ENCODE measurements around the gene ZNF324. TPM values are rescaled to one million over a fixed set of nuclear protein-coding genes. Genes with fewer than 3 reads are reported as not detected.

Gene ZNF324
- total and polyA plus RNA-seq, 2 experiments from 2014 or later, result 9.1 to 13.1 TPM

DNA sequence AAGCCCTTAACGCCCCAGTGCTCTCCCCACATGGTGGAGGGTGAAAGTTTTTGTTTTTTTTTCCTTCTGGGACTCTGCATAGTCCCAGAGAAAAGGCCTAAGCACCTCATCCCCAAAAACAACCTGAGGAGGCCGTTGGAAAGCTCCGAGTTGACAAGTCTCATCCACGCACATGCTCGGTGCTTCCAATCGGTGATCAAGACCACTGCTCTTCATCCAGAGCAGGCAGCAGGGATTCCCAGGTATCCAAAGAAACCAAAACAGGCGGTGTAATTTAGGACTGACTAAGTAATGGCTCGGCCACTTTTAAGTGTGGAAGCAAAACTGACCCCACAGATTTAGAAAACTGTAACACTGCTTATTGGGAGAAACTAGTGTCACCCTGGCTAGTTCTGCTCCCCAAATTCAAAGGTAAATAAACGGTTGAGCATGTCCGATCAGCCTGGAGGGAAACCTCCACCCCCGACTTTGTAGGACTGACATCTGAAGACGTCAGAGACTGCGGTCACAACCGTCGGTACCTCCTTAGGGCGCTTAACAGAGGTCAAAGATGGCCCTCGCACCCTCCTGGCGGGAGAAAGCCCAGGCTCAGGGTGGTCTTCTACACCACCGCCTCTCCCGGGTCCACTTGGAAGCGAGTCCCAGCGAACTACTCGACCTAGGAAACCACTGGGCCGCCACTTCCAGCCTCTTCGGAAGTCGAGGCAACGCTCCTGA lies 8.3 kb downstream of the ZNF324 start:
- WGBS (ENCODE audit: low lambda C conversion rate, missing lambda C conversion rate), result 27% methylated on average over 27 of the region's 27 CpGs
- Histone ChIP-seq H3K9me2 (replicated peaks; ENCODE audit: insufficient read depth) (no peaks in the 10 kb centered on the region), H3K9me3 (ENCODE audit: low read depth) (no peaks in the 10 kb centered on the region), H4K20me1 (ENCODE audit: insufficient read depth, poor library complexity, severe bottlenecking) (no peaks in the 10 kb centered on the region), H3K36me3 (replicated peaks; ENCODE audit: insufficient read depth, low read depth) (no peaks in the 10 kb centered on the region), H3K27ac (peak overlapping the region; percentile 93), H2AFZ (peak overlapping the region; percentile 30), H3K27me3 (no peaks in the 10 kb centered on the region), H3K4me1 (ENCODE audit: insufficient read depth) (peaks cover 14% of the 10 kb centered on the region), H3K4me3 (peak overlapping the region; percentile 13), H3K4me2 (peak overlapping the region; percentile 93), H3K79me2 (peaks cover 6% of the 10 kb centered on the region)
- no peak for DNase-seq (ENCODE audit: low spot score)
- no peak for TF ChIP-seq EZH2 (IDR thresholded peaks at IDR 0.05; ENCODE audit: borderline replicate concordance)
- TF ChIP-seq EZH2phosphoT487 (IDR thresholded peaks at IDR 0.05; ENCODE audit: low read depth, severe bottlenecking, unreplicated experiment), result no peak
- TF ChIP-seq, protein P1, sequence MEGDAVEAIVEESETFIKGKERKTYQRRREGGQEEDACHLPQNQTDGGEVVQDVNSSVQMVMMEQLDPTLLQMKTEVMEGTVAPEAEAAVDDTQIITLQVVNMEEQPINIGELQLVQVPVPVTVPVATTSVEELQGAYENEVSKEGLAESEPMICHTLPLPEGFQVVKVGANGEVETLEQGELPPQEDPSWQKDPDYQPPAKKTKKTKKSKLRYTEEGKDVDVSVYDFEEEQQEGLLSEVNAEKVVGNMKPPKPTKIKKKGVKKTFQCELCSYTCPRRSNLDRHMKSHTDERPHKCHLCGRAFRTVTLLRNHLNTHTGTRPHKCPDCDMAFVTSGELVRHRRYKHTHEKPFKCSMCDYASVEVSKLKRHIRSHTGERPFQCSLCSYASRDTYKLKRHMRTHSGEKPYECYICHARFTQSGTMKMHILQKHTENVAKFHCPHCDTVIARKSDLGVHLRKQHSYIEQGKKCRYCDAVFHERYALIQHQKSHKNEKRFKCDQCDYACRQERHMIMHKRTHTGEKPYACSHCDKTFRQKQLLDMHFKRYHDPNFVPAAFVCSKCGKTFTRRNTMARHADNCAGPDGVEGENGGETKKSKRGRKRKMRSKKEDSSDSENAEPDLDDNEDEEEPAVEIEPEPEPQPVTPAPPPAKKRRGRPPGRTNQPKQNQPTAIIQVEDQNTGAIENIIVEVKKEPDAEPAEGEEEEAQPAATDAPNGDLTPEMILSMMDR (IDR thresholded peaks at IDR 0.05; ENCODE audit: poor library complexity), result no peak

DNA sequence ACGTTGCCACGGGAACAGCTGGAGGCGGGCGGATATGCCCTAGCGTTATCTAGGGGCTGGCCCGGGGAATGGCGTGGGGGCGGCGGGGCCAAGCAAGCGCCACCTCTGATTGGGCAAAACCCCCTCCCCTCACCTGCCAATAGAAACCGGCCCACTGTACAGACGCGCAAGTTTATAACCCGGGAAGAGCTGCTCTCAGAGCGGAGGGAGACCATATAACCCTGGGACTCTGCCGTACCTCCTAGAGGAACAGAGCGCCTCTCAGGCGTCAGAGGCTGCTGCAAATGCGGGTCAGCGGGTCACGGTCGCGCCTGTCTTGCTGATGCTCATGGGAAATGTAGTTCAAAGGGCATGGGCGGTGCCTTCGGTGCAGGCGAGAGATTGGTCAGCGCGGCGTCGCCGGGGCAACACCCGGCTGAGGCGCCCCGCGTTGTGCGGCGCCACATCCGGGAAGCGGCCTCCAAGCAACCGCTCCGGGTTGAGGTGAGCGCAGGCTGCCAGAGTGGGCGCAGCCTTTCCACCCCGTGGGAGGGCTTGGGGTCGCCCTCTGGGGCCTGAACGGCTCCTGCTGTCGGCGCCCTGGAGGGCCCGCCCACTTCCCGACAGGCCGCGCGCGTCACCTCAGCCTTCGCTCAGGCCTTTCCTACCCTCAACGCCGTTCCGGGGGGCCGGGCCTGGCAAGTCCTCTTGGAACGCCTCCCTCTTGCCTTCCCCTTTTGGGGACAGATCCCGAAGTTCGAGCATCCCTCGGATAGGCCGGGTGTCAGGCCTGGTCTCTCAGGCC lies 9.0 kb downstream of the ZNF324 start, which contains the start of gene ZNF446:
ZNF446 (plus strand) TSS at position 639 of the 784 bp plus-strand sequence. CDS start 867 bp downstream, outside the sequence.
- Histone ChIP-seq H3K79me2 (peaks cover 6% of the 10 kb centered on the region), H2AFZ (peak within 1 kb of the TSS; percentile 30), H3K36me3 (replicated peaks; ENCODE audit: insufficient read depth, low read depth) (no peaks in the 10 kb centered on the region), H3K4me2 (peak within 1 kb of the TSS; percentile 93), H4K20me1 (ENCODE audit: insufficient read depth, poor library complexity, severe bottlenecking) (no peaks in the 10 kb centered on the region), H3K27ac (peak within 1 kb of the TSS; percentile 93), H3K9me3 (ENCODE audit: low read depth) (no peaks in the 10 kb centered on the region), H3K9me2 (replicated peaks; ENCODE audit: insufficient read depth) (no peaks in the 10 kb centered on the region), H3K4me3 (peak within 1 kb of the TSS; percentile 27), H3K4me1 (ENCODE audit: insufficient read depth) (peaks cover 14% of the 10 kb centered on the region), H3K27me3 (no peaks in the 10 kb centered on the region)
- under 1% methylated on average over 64 of the region's 64 CpGs for WGBS (ENCODE audit: low lambda C conversion rate, missing lambda C conversion rate)
- TF ChIP-seq, protein P1 (IDR thresholded peaks at IDR 0.05; ENCODE audit: poor library complexity), result no peak
- peak; percentile 97 for DNase-seq (ENCODE audit: low spot score)

DNA sequence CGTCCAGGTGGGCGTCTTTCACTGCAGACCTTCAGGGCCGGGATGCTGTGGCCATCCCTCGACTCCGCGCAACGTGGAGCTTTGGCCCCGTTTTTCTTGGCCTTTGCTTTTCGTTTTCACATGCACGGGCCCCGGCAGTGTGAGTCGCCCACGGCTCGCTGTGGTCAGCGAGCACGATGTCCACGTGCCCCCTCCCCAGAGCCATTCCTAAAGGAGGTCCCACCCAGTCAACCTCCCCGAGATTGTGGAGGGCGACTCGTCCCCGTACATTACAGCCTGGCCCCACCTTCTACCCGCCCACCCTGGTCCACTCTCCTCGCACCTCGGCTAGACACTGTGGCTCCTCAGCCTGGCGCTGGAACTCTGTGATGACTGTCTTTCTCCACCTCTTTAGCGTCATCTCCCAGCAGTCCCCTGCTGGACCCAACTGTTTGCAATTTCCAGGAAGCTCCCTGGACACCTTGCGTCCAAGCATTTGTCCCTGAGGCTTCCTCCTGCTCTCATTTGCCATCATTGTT lies 9.7 kb downstream of the ZNF324 start:
- Histone ChIP-seq H3K79me2 (peaks cover 6% of the 10 kb centered on the region), H2AFZ (peak overlapping the region; percentile 18), H3K27me3 (no peaks in the 10 kb centered on the region), H4K20me1 (ENCODE audit: insufficient read depth, poor library complexity, severe bottlenecking) (no peaks in the 10 kb centered on the region), H3K4me3 (peak overlapping the region; percentile 27), H3K9me2 (replicated peaks; ENCODE audit: insufficient read depth) (no peaks in the 10 kb centered on the region), H3K36me3 (replicated peaks; ENCODE audit: insufficient read depth, low read depth) (no peaks in the 10 kb centered on the region), H3K4me2 (peak overlapping the region; percentile 93), H3K9me3 (ENCODE audit: low read depth) (no peaks in the 10 kb centered on the region), H3K27ac (peak overlapping the region; percentile 93), H3K4me1 (ENCODE audit: insufficient read depth) (peaks cover 14% of the 10 kb centered on the region)
- 9% methylated on average over 25 of the region's 27 CpGs for WGBS (ENCODE audit: low lambda C conversion rate, missing lambda C conversion rate)
- peak; percentile 46 for DNase-seq (ENCODE audit: low spot score)
- TF ChIP-seq, protein P1 (IDR thresholded peaks at IDR 0.05; ENCODE audit: poor library complexity), result no peak
- no peak for TF ChIP-seq EZH2phosphoT487 (IDR thresholded peaks at IDR 0.05; ENCODE audit: low read depth, severe bottlenecking, unreplicated experiment)
- TF ChIP-seq EZH2 (IDR thresholded peaks at IDR 0.05; ENCODE audit: borderline replicate concordance), result no peak
